ENCODE results near the gene TLE4. TPM values are rescaled to one million over a fixed set of nuclear protein-coding genes. Genes with fewer than 3 reads are reported as not detected.
A peak's percentile ranks its signal among the peaks of the same experiment; 100 is the strongest.
"Not testable (repeated sequence)": the region's sequence is repeated elsewhere in the genome, so short reads cannot be mapped to it uniquely, and the experiment has no call there.

Gene TLE4
- total RNA-seq, 1 experiment from 2014 or later = 17.9 TPM

- Histone ChIP-seq H3F3A (ENCODE audit: low read length, unreplicated experiment) (no peaks in the 10 kb centered on the region), H4K20me1 (ENCODE audit: low read length) (no peaks in the 10 kb centered on the region), H3K4me3 (ENCODE audit: low read length) (no peak overlapping the region), H3K4me2 (ENCODE audit: low read length) (no peak overlapping the region), H3K27me3 (ENCODE audit: low read length) (no peaks in the 10 kb centered on the region), H3K36me3 (ENCODE audit: low read depth, low read length) (no peaks in the 10 kb centered on the region), H3K9ac (ENCODE audit: low read length) (no peak overlapping the region), H3K4me1 (ENCODE audit: insufficient read depth, low read length) (no peaks in the 10 kb centered on the region), H3K27ac (ENCODE audit: low read length) (no peak overlapping the region), H3K9me2 (replicated peaks; ENCODE audit: low read length) (no peaks in the 10 kb centered on the region), H3K79me2 (ENCODE audit: low read length) (no peaks in the 10 kb centered on the region), H3K9me3 (ENCODE audit: low read length) (no peaks in the 10 kb centered on the region), H2AFZ (ENCODE audit: low read length) (no peak overlapping the region)
- intact Hi-C loops (cut with micrococcal nuclease) = no loop called here
- BruUV-seq (replicated peaks) = no TSS peak
- TF ChIP-seq EZH2 (IDR thresholded peaks at IDR 0.05; ENCODE audit: low read length, unreplicated experiment) (no peak), EZH2phosphoT487 (IDR thresholded peaks at IDR 0.05; ENCODE audit: borderline replicate concordance, low read length) (no peak)
- TF ChIP-seq, protein P1, sequence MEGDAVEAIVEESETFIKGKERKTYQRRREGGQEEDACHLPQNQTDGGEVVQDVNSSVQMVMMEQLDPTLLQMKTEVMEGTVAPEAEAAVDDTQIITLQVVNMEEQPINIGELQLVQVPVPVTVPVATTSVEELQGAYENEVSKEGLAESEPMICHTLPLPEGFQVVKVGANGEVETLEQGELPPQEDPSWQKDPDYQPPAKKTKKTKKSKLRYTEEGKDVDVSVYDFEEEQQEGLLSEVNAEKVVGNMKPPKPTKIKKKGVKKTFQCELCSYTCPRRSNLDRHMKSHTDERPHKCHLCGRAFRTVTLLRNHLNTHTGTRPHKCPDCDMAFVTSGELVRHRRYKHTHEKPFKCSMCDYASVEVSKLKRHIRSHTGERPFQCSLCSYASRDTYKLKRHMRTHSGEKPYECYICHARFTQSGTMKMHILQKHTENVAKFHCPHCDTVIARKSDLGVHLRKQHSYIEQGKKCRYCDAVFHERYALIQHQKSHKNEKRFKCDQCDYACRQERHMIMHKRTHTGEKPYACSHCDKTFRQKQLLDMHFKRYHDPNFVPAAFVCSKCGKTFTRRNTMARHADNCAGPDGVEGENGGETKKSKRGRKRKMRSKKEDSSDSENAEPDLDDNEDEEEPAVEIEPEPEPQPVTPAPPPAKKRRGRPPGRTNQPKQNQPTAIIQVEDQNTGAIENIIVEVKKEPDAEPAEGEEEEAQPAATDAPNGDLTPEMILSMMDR (conservative IDR thresholded peaks at IDR 0.05; ENCODE audit: low read depth, low read length) = no peak
- no peak for ATAC-seq
- ChIA-PET POLR2A (ENCODE audit: unreplicated experiment) (no interaction called here), CTCF (no interaction called here)
- no peak for DNase-seq
These were observed 170.5 kb downstream of the TLE4 start for GRCh38 chr9:79742110-79742721.

DNA sequence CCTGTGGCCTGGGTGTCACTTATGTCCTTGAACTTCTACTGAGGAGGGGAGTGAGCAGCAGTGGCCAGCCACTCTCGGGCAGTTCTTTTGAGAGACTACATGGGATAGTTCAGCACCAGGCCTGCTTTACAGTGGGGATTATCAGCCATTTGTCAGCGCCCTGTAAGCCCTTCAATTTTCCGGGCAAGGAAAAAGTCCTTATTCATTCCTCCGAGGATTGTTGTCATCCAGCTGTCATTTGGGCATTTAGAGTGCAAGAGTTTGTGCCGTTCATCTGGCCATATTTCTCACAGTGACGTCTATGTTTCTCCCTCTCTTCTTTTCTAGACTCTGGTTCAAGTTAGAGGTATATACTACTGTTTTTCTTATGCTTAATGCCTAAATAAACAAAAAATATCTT, 172.8 kb downstream of the TLE4 start:
- H3K36me3 ChIP-seq (ENCODE audit: low read depth, low read length) = no peaks in the 10 kb centered on the region
- POLR2A ChIA-PET (ENCODE audit: unreplicated experiment) = no interaction called here
- no peak overlapping the region for H3K4me2 ChIP-seq (ENCODE audit: low read length)
- no TSS peak for BruUV-seq (replicated peaks)
- H4K20me1 ChIP-seq (ENCODE audit: low read length) = no peaks in the 10 kb centered on the region
- no peak overlapping the region for H3K27ac ChIP-seq (ENCODE audit: low read length)
- intact Hi-C loops (cut with micrococcal nuclease) = no loop called here
- TF ChIP-seq EZH2 (IDR thresholded peaks at IDR 0.05; ENCODE audit: low read length, unreplicated experiment) = no peak
- TF ChIP-seq, protein P1 (conservative IDR thresholded peaks at IDR 0.05; ENCODE audit: low read depth, low read length) = no peak
- TF ChIP-seq EZH2phosphoT487 (IDR thresholded peaks at IDR 0.05; ENCODE audit: borderline replicate concordance, low read length) = no peak
- no peaks in the 10 kb centered on the region for H3K4me1 ChIP-seq (ENCODE audit: insufficient read depth, low read length)
- no peaks in the 10 kb centered on the region for H3K79me2 ChIP-seq (ENCODE audit: low read length)
- no peaks in the 10 kb centered on the region for H3F3A ChIP-seq (ENCODE audit: low read length, unreplicated experiment)
- ATAC-seq = no peak
- no peak overlapping the region for H2AFZ ChIP-seq (ENCODE audit: low read length)
- H3K9me2 ChIP-seq (replicated peaks; ENCODE audit: low read length) = no peaks in the 10 kb centered on the region
- H3K9me3 ChIP-seq (ENCODE audit: low read length) = no peaks in the 10 kb centered on the region
- H3K4me3 ChIP-seq (ENCODE audit: low read length) = no peak overlapping the region
- no peak overlapping the region for H3K9ac ChIP-seq (ENCODE audit: low read length)
- CTCF ChIA-PET = no interaction called here
- H3K27me3 ChIP-seq (ENCODE audit: low read length) = no peaks in the 10 kb centered on the region
- DNase-seq = no peak

GRCh38 chr9:79745752-79746336, 174.1 kb downstream of the TLE4 start:
- no TSS peak for BruUV-seq (replicated peaks)
- intact Hi-C loops (cut with micrococcal nuclease) = no loop called here
- ATAC-seq (peak; percentile 66), DNase-seq (peak; percentile 12)
- Histone ChIP-seq H3K9me2 (replicated peaks; ENCODE audit: low read length) (no peaks in the 10 kb centered on the region), H3K36me3 (ENCODE audit: low read depth, low read length) (no peaks in the 10 kb centered on the region), H3K9me3 (ENCODE audit: low read length) (no peaks in the 10 kb centered on the region), H3K4me3 (ENCODE audit: low read length) (no peak overlapping the region), H4K20me1 (ENCODE audit: low read length) (no peaks in the 10 kb centered on the region), H3F3A (ENCODE audit: low read length, unreplicated experiment) (no peaks in the 10 kb centered on the region), H3K9ac (ENCODE audit: low read length) (no peak overlapping the region), H2AFZ (ENCODE audit: low read length) (no peak overlapping the region), H3K27me3 (ENCODE audit: low read length) (no peaks in the 10 kb centered on the region), H3K4me1 (ENCODE audit: insufficient read depth, low read length) (no peaks in the 10 kb centered on the region), H3K4me2 (ENCODE audit: low read length) (no peak overlapping the region), H3K27ac (ENCODE audit: low read length) (no peak overlapping the region), H3K79me2 (ENCODE audit: low read length) (no peaks in the 10 kb centered on the region)
- ChIA-PET CTCF (no interaction called here), POLR2A (ENCODE audit: unreplicated experiment) (no interaction called here)
- TF ChIP-seq EZH2 (IDR thresholded peaks at IDR 0.05; ENCODE audit: low read length, unreplicated experiment) (no peak), EZH2phosphoT487 (IDR thresholded peaks at IDR 0.05; ENCODE audit: borderline replicate concordance, low read length) (no peak)
- TF ChIP-seq, protein P1 (conservative IDR thresholded peaks at IDR 0.05; ENCODE audit: low read depth, low read length) = no peak

DNA sequence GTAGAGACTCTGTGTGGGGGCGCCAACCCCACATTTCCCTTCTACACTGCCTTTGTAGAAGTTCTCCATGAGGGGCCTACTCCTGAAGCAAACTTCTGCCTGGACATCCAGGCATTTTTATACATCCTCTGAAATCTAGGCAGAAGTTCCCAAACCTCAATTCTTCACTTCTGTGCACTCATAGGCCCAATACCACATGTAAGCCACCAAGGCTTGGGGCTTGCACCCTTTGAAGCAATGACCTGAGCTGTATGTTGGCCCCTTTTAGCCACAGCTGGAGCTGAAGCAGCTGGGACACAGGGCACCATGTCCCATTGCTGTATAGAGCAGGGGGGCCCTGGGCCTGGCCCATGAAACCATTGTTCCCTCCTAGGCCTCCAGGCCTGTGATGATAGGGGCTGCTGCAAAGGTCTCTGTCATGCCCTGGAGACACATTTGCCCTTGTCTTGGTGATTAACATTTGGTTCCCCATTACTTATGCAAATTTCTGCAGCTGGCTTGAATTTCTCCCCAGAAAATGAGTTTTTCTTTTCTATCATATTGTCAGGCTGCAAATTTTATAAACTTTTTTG, 180.2 kb downstream of the TLE4 start:
- H2AFZ ChIP-seq (ENCODE audit: low read length); DNase-seq; H4K20me1 ChIP-seq (ENCODE audit: low read length); POLR2A ChIA-PET (ENCODE audit: unreplicated experiment); H3K4me3 ChIP-seq (ENCODE audit: low read length); H3K79me2 ChIP-seq (ENCODE audit: low read length); H3K9ac ChIP-seq (ENCODE audit: low read length); BruUV-seq (replicated peaks); ATAC-seq; intact Hi-C loops (cut with micrococcal nuclease); H3K9me3 ChIP-seq (ENCODE audit: low read length); H3K27ac ChIP-seq (ENCODE audit: low read length); H3K4me2 ChIP-seq (ENCODE audit: low read length); H3F3A ChIP-seq (ENCODE audit: low read length, unreplicated experiment); H3K4me1 ChIP-seq (ENCODE audit: insufficient read depth, low read length); H3K9me2 ChIP-seq (replicated peaks; ENCODE audit: low read length); H3K36me3 ChIP-seq (ENCODE audit: low read depth, low read length); CTCF ChIA-PET; H3K27me3 ChIP-seq (ENCODE audit: low read length): not testable (repeated sequence)

Data from PC-3 (cell line).